ENCODE measurements around the gene KLHL28. TPM values are rescaled to one million over a fixed set of nuclear protein-coding genes. Genes with fewer than 3 reads are reported as not detected.
"Not testable (repeated sequence)": the region's sequence is repeated elsewhere in the genome, so short reads cannot be mapped to it uniquely, and the experiment has no call there.

The KLHL28 gene
- total RNA-seq, 1 experiment from 2014 or later: 2.7 TPM

DNA sequence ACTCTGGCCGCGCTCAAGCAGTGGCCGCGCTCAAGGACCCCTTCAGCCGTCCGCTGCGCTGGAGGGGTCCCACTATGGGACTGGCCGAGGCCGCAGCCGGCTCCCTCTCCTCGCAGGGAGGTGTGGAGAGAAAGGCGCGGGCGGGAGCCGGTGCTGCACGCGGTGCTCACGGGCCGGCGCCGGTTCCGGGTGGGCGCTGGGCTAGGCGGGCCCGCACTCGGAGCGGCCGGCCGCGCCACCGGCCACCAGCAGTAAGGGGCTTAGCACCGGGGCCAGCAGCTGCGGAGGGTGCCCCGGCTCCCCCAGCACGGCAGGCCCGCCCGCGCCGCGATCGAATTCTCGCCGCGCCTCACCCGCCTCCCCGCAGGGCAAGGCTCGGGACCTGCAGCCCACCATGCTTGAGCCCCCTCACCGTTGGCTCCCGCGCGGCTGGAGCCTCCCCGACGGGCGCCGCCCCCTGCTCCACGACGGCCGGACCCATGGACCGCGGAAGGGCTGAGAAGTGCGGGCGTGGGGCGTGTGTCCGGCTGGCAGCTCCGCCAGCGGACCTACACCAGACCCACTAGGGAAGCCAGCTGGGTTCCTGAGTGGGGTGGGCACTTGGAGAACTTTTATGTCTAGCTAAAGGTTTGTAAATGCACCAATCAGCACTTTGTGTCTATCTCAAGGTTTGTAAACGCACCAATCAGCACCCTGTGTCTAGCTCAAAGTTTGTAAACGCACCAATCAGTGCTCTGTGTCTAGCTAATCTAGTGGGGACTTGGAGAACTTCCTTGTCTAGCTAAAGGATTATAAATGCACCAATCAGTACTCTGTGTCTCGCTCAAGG, 49.5 kb downstream of the KLHL28 start:
- DNase-seq (ENCODE audit: low spot score): no peak
- in situ Hi-C loops (cut with HindIII; ENCODE audit: low sequenced_read_pairs): no loop called here

DNA sequence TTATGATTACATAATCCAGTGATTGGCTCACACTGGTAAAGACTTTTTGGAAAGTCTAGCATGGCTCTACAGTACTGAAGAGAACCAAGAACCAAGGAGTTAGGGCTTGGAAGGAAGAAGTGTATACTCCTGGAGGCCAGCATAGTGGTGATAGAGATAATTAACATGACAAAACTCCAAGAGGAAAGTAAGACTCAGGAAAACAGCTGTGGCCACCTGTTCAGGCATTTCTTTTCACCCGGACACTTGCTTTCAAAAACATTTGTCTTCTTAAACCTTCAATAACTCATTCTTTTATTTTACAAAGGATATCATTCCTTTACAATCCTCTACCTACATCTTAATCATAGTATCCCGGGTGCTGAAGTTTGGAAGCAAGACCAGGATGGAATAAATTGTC, 50.9 kb downstream of the KLHL28 start:
- in situ Hi-C loops (cut with HindIII; ENCODE audit: low sequenced_read_pairs): no loop called here
- no peak for DNase-seq (ENCODE audit: low spot score)

GRCh38 chr14:44901696-44902095, 60.1 kb downstream of the KLHL28 start:
- DNase-seq (ENCODE audit: low spot score): no peak
- in situ Hi-C loops (cut with HindIII; ENCODE audit: low sequenced_read_pairs): no loop called here

- in situ Hi-C loops (cut with HindIII; ENCODE audit: low sequenced_read_pairs): no loop called here
- DNase-seq (ENCODE audit: low spot score): peak; percentile 4
Measured at GRCh38 chr14:44898551-44898950, 63.2 kb downstream of the KLHL28 start.

- in situ Hi-C loops (cut with HindIII; ENCODE audit: low sequenced_read_pairs): no loop called here
- peak; percentile 58 for DNase-seq (ENCODE audit: low spot score)
Measured at GRCh38 chr14:44897845-44898151, 63.9 kb downstream of the KLHL28 start.

DNA sequence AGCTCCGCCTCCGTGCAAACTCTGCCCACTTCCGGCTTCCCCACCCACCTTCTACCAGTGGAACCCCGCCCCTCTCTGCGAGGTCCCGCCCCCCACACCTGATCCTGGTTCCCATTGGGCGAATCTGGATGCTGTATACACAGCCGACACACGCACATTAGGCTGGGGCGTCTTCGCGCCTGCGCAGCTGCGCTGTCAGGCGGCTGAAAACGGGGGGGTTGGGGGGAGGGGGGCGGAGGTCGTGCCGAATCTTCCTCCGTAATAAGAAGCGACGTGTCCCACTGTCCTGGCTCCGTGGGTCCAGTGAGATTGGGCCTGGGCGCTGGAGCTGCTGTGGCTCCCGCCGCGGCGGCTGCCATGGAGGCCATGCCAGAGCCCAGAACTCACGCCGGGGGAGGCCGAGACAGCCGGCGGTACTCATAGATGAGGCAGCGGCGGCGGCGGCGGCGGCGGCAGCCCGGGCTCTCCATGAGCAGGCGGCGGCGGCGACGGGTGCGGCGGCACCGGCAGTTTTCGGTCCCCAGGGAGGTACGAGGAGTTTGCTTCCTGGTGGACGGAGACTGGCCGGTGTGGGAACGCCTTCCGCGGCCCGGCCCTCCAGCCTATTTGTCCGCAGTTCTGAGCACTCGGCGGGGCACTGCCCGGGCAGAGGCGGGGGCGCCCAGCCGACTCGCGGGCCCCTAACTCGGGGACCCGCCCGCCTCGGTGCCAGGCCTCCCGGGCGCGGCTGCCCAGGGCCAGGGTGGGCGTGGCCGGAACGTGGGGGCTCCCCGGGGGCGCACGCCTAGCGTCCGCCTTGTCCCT, 64.5 kb downstream of the KLHL28 start:
- in situ Hi-C loops (cut with HindIII; ENCODE audit: low sequenced_read_pairs): no loop called here
- peak; percentile 99 for DNase-seq (ENCODE audit: low spot score)

- in situ Hi-C loops (cut with HindIII; ENCODE audit: low sequenced_read_pairs): no loop called here
- no peak for DNase-seq (ENCODE audit: low spot score)
Measured at GRCh38 chr14:44896275-44897040, 65.3 kb downstream of the KLHL28 start.

- in situ Hi-C loops (cut with HindIII; ENCODE audit: low sequenced_read_pairs): no loop called here
- no peak for DNase-seq (ENCODE audit: low spot score)
Measured at GRCh38 chr14:44895716-44896115, 66.0 kb downstream of the KLHL28 start.

GRCh38 chr14:44893535-44893934, 68.2 kb downstream of the KLHL28 start:
- in situ Hi-C loops (cut with HindIII; ENCODE audit: low sequenced_read_pairs): no loop called here
- no peak for DNase-seq (ENCODE audit: low spot score)

- in situ Hi-C loops (cut with HindIII; ENCODE audit: low sequenced_read_pairs); DNase-seq (ENCODE audit: low spot score): not testable (repeated sequence)
Measured at GRCh38 chr14:44891726-44892372, 69.9 kb downstream of the KLHL28 start.

- DNase-seq (ENCODE audit: low spot score): no peak
- in situ Hi-C loops (cut with HindIII; ENCODE audit: low sequenced_read_pairs): no loop called here
Measured at GRCh38 chr14:44889595-44890471, 71.9 kb downstream of the KLHL28 start.

GRCh38 chr14:44887596-44887955, 74.2 kb downstream of the KLHL28 start:
- in situ Hi-C loops (cut with HindIII; ENCODE audit: low sequenced_read_pairs): no loop called here
- DNase-seq (ENCODE audit: low spot score): no peak

DNA sequence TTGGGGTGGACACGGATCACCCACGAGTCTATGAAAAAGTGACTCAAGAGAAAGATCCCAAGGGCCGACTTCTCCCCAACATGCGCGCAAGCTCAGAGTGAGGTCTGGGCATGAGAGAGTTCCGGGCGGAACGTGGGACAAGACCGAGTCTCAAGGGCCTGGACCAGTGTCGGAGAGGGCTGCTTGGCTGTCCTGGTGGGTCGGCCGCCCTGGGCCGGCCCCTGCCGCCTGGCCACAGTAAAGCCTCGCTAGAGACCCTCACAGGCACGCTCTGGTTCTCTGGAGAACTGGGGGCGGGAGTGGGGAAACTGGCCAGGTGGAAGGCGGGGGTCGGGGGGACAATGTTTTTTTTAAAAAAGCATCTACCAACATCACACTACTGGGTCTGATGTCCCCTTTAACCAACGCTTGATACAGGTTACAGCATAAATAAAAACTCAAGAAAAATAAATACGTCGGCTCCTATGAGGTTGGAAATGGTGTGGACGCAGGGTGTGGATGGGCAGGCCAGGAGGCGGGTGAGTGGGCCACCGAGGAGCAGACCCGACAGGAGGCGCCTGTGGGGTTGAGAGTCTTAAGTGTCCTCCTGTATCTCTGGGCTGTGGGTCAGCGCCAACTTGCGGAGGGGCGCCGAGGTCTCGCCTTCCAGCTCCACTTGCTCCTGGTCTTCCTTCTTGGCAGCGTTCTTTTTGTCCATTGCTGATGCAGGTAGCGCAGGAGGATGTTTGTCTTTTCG, 74.7 kb downstream of the KLHL28 start:
- DNase-seq (ENCODE audit: low spot score): no peak
- in situ Hi-C loops (cut with HindIII; ENCODE audit: low sequenced_read_pairs): no loop called here

DNA sequence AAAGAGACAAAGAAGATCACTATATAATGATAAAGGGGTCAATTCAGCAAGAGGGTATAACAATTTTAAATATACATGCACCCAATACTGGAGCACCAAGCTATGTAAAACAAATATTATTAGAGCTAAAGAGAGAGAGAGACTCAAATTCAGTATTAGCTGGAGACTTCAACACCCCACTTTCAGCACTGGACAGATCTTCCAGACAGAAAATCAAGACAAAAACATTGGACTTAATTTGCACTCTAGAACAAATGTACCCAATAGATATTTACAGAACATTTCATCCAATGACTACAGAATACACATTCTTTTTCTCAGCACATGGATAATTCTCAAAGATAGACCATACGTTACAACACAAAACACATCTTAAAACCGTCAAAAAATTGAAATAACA, 81.0 kb downstream of the KLHL28 start:
- in situ Hi-C loops (cut with HindIII; ENCODE audit: low sequenced_read_pairs): no loop called here
- no peak for DNase-seq (ENCODE audit: low spot score)

Measured in G401 (cell line).